Measurements from ENCODE around the gene ACSL6.

ACSL6 gene

DNA sequence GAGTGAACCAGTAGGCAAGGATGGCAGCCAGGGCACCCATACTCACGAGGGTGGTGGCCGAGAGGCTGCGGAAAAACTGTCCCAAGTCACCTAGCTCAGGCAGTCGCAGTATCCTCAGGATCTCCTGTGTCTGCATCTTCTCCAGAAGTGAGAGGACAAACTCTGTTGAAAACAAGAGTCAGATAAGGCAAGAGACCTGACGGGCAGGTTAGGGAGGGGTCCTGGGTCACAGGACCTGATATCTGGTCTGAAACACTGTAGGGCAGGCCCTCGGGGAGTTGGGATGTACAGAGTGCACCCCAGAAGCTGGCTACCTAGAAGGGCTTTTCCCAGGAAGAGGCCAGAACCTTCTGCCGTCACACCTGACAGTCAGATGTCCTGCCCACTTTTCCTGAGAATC is 17.4 kb downstream of the ACSL6 start:
- H3K4me1 ChIP-seq (ENCODE audit: control insufficient read depth, low read depth, low read length), result peaks cover 8% of the 10 kb centered on the region
- no peaks in the 10 kb centered on the region for H3K9me3 ChIP-seq (ENCODE audit: control insufficient read depth, low read depth, low read length)
- no peak overlapping the region for H3K4me3 ChIP-seq (ENCODE audit: low read length)
- H3K27ac ChIP-seq (ENCODE audit: low read length), result no peak overlapping the region
- H3K36me3 ChIP-seq (ENCODE audit: control insufficient read depth, low read depth, low read length), result no peaks in the 10 kb centered on the region
- H3K9ac ChIP-seq (ENCODE audit: low read length), result no peak overlapping the region
- no peaks in the 10 kb centered on the region for H3K27me3 ChIP-seq (ENCODE audit: control insufficient read depth, insufficient read depth, low read length)

GRCh38 chr5:131993676-131994075 is 17.8 kb downstream of the ACSL6 start:
- Histone ChIP-seq H3K4me1 (ENCODE audit: control insufficient read depth, low read depth, low read length) (peaks cover 8% of the 10 kb centered on the region), H3K4me3 (ENCODE audit: low read length) (no peak overlapping the region), H3K27me3 (ENCODE audit: control insufficient read depth, insufficient read depth, low read length) (no peaks in the 10 kb centered on the region), H3K9me3 (ENCODE audit: control insufficient read depth, low read depth, low read length) (no peaks in the 10 kb centered on the region), H3K9ac (ENCODE audit: low read length) (no peak overlapping the region), H3K36me3 (ENCODE audit: control insufficient read depth, low read depth, low read length) (no peaks in the 10 kb centered on the region), H3K27ac (ENCODE audit: low read length) (no peak overlapping the region)

DNA sequence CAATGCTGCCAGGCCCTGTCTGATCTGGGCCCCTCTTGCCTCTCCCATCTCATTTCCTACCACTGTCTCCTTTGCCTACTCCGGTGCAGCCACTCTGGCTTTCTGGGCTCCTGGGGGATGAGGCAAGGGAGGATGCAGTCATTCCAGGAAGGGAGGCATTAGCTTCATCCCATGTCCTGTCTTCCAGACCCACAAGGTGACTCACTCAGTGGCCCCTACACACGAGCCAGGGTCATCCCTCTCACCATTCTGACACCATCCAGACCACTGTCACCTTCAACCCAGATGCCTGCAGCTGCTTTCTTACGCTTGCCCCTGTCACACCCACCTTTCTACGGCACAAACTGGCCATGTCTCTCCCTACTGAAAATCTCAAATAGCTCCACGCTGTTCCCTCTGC is 19.1 kb downstream of the ACSL6 start:
- Histone ChIP-seq H3K9me3 (ENCODE audit: control insufficient read depth, low read depth, low read length) (no peaks in the 10 kb centered on the region), H3K4me1 (ENCODE audit: control insufficient read depth, low read depth, low read length) (peaks cover 8% of the 10 kb centered on the region), H3K36me3 (ENCODE audit: control insufficient read depth, low read depth, low read length) (no peaks in the 10 kb centered on the region), H3K27ac (ENCODE audit: low read length) (no peak overlapping the region), H3K4me3 (ENCODE audit: low read length) (no peak overlapping the region), H3K9ac (ENCODE audit: low read length) (no peak overlapping the region), H3K27me3 (ENCODE audit: control insufficient read depth, insufficient read depth, low read length) (no peaks in the 10 kb centered on the region)

DNA sequence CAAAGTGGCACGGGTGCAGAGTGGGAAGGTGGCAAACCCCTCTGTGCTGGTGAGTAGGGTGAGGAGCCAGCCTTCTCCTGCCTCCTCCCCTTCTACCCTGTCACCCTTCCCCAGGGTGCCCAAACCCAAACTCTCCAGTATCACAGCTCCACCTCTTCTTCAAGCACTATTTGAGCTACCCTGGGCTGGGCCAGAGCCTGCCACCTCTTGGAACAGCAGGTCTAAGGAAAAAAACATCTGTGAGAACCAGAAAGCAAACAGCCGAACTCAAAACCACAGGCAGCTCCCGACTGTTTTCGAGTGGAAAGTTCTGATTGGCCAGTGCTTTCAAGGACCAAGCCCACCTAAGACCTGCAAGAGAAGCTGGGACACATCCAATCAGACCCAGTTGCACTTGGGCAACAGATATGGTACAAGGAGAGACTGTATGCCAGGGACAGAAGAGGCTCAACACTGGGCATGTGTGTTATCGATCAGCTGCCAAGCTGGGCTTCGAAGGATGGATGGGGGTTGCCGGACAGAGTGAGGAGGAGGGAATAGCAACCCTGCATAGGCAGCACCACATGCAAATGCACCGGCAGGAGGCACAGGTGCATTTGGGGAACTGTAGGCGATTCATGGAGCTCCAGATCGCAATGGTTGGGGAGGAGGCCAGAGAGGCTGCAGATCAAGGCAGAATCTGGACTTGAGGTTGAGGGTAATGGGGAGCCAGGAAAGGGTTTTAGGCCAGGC is 19.7 kb downstream of the ACSL6 start:
- H3K4me1 ChIP-seq (ENCODE audit: control insufficient read depth, low read depth, low read length), result peaks cover 8% of the 10 kb centered on the region
- no peak overlapping the region for H3K27ac ChIP-seq (ENCODE audit: low read length)
- no peak overlapping the region for H3K4me3 ChIP-seq (ENCODE audit: low read length)
- no peaks in the 10 kb centered on the region for H3K27me3 ChIP-seq (ENCODE audit: control insufficient read depth, insufficient read depth, low read length)
- no peaks in the 10 kb centered on the region for H3K36me3 ChIP-seq (ENCODE audit: control insufficient read depth, low read depth, low read length)
- no peaks in the 10 kb centered on the region for H3K9me3 ChIP-seq (ENCODE audit: control insufficient read depth, low read depth, low read length)
- H3K9ac ChIP-seq (ENCODE audit: low read length), result no peak overlapping the region

DNA sequence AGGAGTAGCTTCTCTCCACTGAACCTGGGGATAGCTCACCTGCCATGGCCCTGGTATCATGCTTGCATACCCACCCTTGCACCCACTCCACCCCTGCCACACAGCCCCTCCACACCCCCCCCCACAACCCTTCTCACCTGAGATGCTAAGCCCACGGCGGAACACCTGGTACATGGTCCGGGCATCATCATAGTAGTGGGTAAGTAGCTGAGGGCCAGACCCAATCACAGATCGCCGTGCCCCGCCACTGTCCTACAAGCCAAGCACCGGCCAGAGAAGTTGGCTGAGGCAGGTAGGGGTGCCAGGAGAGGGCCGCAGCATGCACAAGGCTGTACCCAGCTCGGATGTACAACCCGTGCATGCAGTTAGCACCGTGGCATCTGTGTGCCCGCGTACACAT is 20.7 kb downstream of the ACSL6 start:
- Histone ChIP-seq H3K27ac (ENCODE audit: low read length) (no peak overlapping the region), H3K9me3 (ENCODE audit: control insufficient read depth, low read depth, low read length) (no peaks in the 10 kb centered on the region), H3K9ac (ENCODE audit: low read length) (no peak overlapping the region), H3K4me1 (ENCODE audit: control insufficient read depth, low read depth, low read length) (peaks cover 8% of the 10 kb centered on the region), H3K4me3 (ENCODE audit: low read length) (no peak overlapping the region), H3K36me3 (ENCODE audit: control insufficient read depth, low read depth, low read length) (no peaks in the 10 kb centered on the region), H3K27me3 (ENCODE audit: control insufficient read depth, insufficient read depth, low read length) (no peaks in the 10 kb centered on the region)

DNA sequence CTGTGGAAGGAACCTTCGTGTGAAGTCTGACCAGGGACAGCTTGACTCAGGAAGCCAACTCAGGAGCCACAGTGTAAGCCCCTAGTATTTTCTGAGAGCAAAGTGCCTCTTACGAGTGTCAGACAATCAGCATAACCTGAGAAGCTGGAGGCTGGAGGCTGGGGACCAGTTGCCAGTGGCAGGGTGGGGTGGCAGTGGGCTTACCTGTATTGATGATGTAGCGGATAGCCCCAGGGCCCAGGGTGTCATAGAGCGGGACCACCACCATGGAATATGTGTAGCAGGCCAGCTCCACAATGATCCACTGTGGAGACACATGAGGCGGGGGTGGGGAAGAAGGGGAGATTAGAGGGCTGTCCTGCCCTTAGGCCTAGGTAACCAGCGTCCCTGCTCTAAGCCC is 22.9 kb downstream of the ACSL6 start:
- no peaks in the 10 kb centered on the region for H3K27me3 ChIP-seq (ENCODE audit: control insufficient read depth, insufficient read depth, low read length)
- H3K9ac ChIP-seq (ENCODE audit: low read length), result no peak overlapping the region
- no peak overlapping the region for H3K4me3 ChIP-seq (ENCODE audit: low read length)
- H3K36me3 ChIP-seq (ENCODE audit: control insufficient read depth, low read depth, low read length), result no peaks in the 10 kb centered on the region
- no peaks in the 10 kb centered on the region for H3K9me3 ChIP-seq (ENCODE audit: control insufficient read depth, low read depth, low read length)
- no peak overlapping the region for H3K27ac ChIP-seq (ENCODE audit: low read length)
- no peaks in the 10 kb centered on the region for H3K4me1 ChIP-seq (ENCODE audit: control insufficient read depth, low read depth, low read length)

DNA sequence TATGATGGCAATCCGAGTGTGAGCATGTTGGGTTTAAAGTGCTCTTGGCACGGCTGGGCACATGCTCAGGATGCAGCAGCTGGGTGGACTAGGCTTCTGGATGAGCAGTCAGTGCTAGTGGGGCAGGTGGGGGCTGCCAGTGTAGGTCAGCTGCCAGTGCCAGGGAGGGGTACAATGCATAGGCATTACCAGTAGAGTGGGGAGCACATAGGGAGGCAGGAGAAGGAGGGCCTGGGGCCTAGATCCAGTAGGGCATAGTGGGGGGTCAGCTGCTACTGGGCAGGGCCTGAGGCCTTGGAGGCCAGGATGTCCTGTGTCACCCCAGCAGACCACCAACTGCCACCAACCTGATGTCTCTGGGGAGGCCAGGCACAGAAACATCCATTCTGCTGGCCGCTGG is 24.2 kb downstream of the ACSL6 start:
- no peak overlapping the region for H3K4me3 ChIP-seq (ENCODE audit: low read length)
- H3K9ac ChIP-seq (ENCODE audit: low read length), result no peak overlapping the region
- no peaks in the 10 kb centered on the region for H3K9me3 ChIP-seq (ENCODE audit: control insufficient read depth, low read depth, low read length)
- no peak overlapping the region for H3K27ac ChIP-seq (ENCODE audit: low read length)
- no peaks in the 10 kb centered on the region for H3K36me3 ChIP-seq (ENCODE audit: control insufficient read depth, low read depth, low read length)
- H3K27me3 ChIP-seq (ENCODE audit: control insufficient read depth, insufficient read depth, low read length), result no peaks in the 10 kb centered on the region
- no peaks in the 10 kb centered on the region for H3K4me1 ChIP-seq (ENCODE audit: control insufficient read depth, low read depth, low read length)

GRCh38 chr5:131986161-131986912 is 25.1 kb downstream of the ACSL6 start:
- no peaks in the 10 kb centered on the region for H3K36me3 ChIP-seq (ENCODE audit: control insufficient read depth, low read depth, low read length)
- H3K9me3 ChIP-seq (ENCODE audit: control insufficient read depth, low read depth, low read length), result no peaks in the 10 kb centered on the region
- H3K4me3 ChIP-seq (ENCODE audit: low read length), result no peak overlapping the region
- H3K4me1 ChIP-seq (ENCODE audit: control insufficient read depth, low read depth, low read length), result no peaks in the 10 kb centered on the region
- H3K9ac ChIP-seq (ENCODE audit: low read length), result no peak overlapping the region
- H3K27me3 ChIP-seq (ENCODE audit: control insufficient read depth, insufficient read depth, low read length), result no peaks in the 10 kb centered on the region
- H3K27ac ChIP-seq (ENCODE audit: low read length), result no peak overlapping the region

- Histone ChIP-seq H3K27ac (ENCODE audit: low read length) (no peak overlapping the region), H3K36me3 (ENCODE audit: control insufficient read depth, low read depth, low read length) (no peaks in the 10 kb centered on the region), H3K4me1 (ENCODE audit: control insufficient read depth, low read depth, low read length) (no peaks in the 10 kb centered on the region), H3K27me3 (ENCODE audit: control insufficient read depth, insufficient read depth, low read length) (no peaks in the 10 kb centered on the region), H3K9me3 (ENCODE audit: control insufficient read depth, low read depth, low read length) (no peaks in the 10 kb centered on the region), H3K9ac (ENCODE audit: low read length) (no peak overlapping the region), H3K4me3 (ENCODE audit: low read length) (no peak overlapping the region)
Measured at GRCh38 chr5:131984956-131985665, 26.3 kb downstream of the ACSL6 start.

- Histone ChIP-seq H3K4me1 (ENCODE audit: control insufficient read depth, low read depth, low read length) (no peaks in the 10 kb centered on the region), H3K27me3 (ENCODE audit: control insufficient read depth, insufficient read depth, low read length) (no peaks in the 10 kb centered on the region), H3K27ac (ENCODE audit: low read length) (no peak overlapping the region), H3K9me3 (ENCODE audit: control insufficient read depth, low read depth, low read length) (no peaks in the 10 kb centered on the region), H3K36me3 (ENCODE audit: control insufficient read depth, low read depth, low read length) (no peaks in the 10 kb centered on the region), H3K4me3 (ENCODE audit: low read length) (no peak overlapping the region), H3K9ac (ENCODE audit: low read length) (no peak overlapping the region)
Measured at GRCh38 chr5:131983244-131983771, 28.1 kb downstream of the ACSL6 start.

- Histone ChIP-seq H3K9ac (ENCODE audit: low read length) (no peak overlapping the region), H3K4me1 (ENCODE audit: control insufficient read depth, low read depth, low read length) (no peaks in the 10 kb centered on the region), H3K36me3 (ENCODE audit: control insufficient read depth, low read depth, low read length) (no peaks in the 10 kb centered on the region), H3K9me3 (ENCODE audit: control insufficient read depth, low read depth, low read length) (no peaks in the 10 kb centered on the region), H3K27me3 (ENCODE audit: control insufficient read depth, insufficient read depth, low read length) (no peaks in the 10 kb centered on the region), H3K27ac (ENCODE audit: low read length) (no peak overlapping the region), H3K4me3 (ENCODE audit: low read length) (no peak overlapping the region)
Measured at GRCh38 chr5:131981516-131981915, 29.9 kb downstream of the ACSL6 start.
